HEK293 (cell line): ENCODE results near the gene TMEM81.

Experiments
- GLI4 ChIP-seq: fragments of 450-650 bp; formaldehyde crosslinking; IDR thresholded peaks from 2 replicates; pipeline ENCODE4 v1.5.1; 2016; ENCODE audit warnings: missing biosample characterization, missing genetic modification characterization
- REST ChIP-seq: fragments of 450-650 bp; formaldehyde crosslinking; IDR thresholded peaks from 2 replicates; pipeline ENCODE4 v1.5.1; 2016; ENCODE audit warnings: missing biosample characterization, missing genetic modification characterization
- SETDB1 ChIP-seq: IDR thresholded peaks from one replicate; pipeline ENCODE4 v1.6.1; 2017; ENCODE audit warnings: mild to moderate bottlenecking, low read length, moderate library complexity, mixed read lengths; ENCODE audit not compliant: insufficient read length
- WT1 ChIP-seq: fragments of 450-650 bp; formaldehyde crosslinking; IDR thresholded peaks from 2 replicates; pipeline ENCODE4 v1.5.1; 2016; ENCODE audit warnings: missing biosample characterization, missing genetic modification characterization
- ZBTB20 ChIP-seq: fragments of 450-650 bp; formaldehyde crosslinking; IDR thresholded peaks from 2 replicates; pipeline ENCODE4 v1.5.1; 2016; ENCODE audit warnings: missing biosample characterization, missing genetic modification characterization
- ZNF311 ChIP-seq: fragments of 450-650 bp; formaldehyde crosslinking; IDR thresholded peaks from 2 replicates; pipeline ENCODE4 v1.5.1; 2017; ENCODE audit warnings: missing biosample characterization, missing genetic modification characterization, borderline replicate concordance
- ZNF354C ChIP-seq: fragments of 450-650 bp; formaldehyde crosslinking; IDR thresholded peaks from 2 replicates; pipeline ENCODE4 v1.5.1; 2016; ENCODE audit warnings: missing biosample characterization, missing genetic modification characterization, low read depth, borderline replicate concordance
- ZNF530 ChIP-seq: fragments of 450-650 bp; formaldehyde crosslinking; IDR thresholded peaks from 2 replicates; pipeline ENCODE4 v1.5.1; 2016; ENCODE audit warnings: low read depth, missing biosample characterization, missing genetic modification characterization
- ZNF549 ChIP-seq: fragments of 450-650 bp; IDR thresholded peaks from 2 replicates; pipeline ENCODE4 v1.5.1; 2018; ENCODE audit warnings: missing biosample characterization, missing genetic modification characterization, mild to moderate bottlenecking, inconsistent platforms, moderate library complexity
- ZNF76 ChIP-seq: fragments of 450-650 bp; formaldehyde crosslinking; IDR thresholded peaks from 2 replicates; pipeline ENCODE4; 2016; ENCODE audit warnings: low read depth, missing biosample characterization, missing genetic modification characterization, borderline replicate concordance
- ZNF777 ChIP-seq: fragments of 450-650 bp; formaldehyde crosslinking; IDR thresholded peaks from 2 replicates; pipeline ENCODE4 v1.5.1; 2017; ENCODE audit warnings: missing biosample characterization, missing genetic modification characterization, borderline replicate concordance
- TF ChIP-seq, protein P1 (sequence below): fragments of 450-650 bp; formaldehyde crosslinking; IDR thresholded peaks from 2 replicates; pipeline ENCODE4 v1.5.1; 2016; ENCODE audit warnings: missing biosample characterization, missing genetic modification characterization
- TF ChIP-seq, protein P2 (sequence below): fragments of 450-650 bp; formaldehyde crosslinking; IDR thresholded peaks from 2 replicates; pipeline ENCODE4 v1.5.1; 2016; ENCODE audit warnings: missing biosample characterization, missing genetic modification characterization

- TF ChIP-seq ZNF76 (tag by site-specific recombination) (no peak), ZNF777 (tag by site-specific recombination) (no peak), WT1 (tag by site-specific recombination) (no peak), ZNF549 (tag by site-specific recombination) (no peak), ZNF530 (tag by site-specific recombination) (no peak), ZNF311 (tag by site-specific recombination) (no peak), GLI4 (tag by site-specific recombination) (no peak), REST (no peak), SETDB1 (no peak), ZNF354C (tag by site-specific recombination) (no peak), ZBTB20 (no peak)
- TF ChIP-seq, protein P1, sequence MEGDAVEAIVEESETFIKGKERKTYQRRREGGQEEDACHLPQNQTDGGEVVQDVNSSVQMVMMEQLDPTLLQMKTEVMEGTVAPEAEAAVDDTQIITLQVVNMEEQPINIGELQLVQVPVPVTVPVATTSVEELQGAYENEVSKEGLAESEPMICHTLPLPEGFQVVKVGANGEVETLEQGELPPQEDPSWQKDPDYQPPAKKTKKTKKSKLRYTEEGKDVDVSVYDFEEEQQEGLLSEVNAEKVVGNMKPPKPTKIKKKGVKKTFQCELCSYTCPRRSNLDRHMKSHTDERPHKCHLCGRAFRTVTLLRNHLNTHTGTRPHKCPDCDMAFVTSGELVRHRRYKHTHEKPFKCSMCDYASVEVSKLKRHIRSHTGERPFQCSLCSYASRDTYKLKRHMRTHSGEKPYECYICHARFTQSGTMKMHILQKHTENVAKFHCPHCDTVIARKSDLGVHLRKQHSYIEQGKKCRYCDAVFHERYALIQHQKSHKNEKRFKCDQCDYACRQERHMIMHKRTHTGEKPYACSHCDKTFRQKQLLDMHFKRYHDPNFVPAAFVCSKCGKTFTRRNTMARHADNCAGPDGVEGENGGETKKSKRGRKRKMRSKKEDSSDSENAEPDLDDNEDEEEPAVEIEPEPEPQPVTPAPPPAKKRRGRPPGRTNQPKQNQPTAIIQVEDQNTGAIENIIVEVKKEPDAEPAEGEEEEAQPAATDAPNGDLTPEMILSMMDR (tag by site-specific recombination), result no peak
- TF ChIP-seq, protein P2, sequence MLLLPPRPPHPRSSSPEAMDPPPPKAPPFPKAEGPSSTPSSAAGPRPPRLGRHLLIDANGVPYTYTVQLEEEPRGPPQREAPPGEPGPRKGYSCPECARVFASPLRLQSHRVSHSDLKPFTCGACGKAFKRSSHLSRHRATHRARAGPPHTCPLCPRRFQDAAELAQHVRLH, result no peak
Observed at GRCh38 chr1:205069371-205070125, 14.7 kb downstream of the TMEM81 start.
